ENCODE data around the gene PTPRZ1. TPM values are rescaled to one million over a fixed set of nuclear protein-coding genes. Genes with fewer than 3 reads are reported as not detected.

PTPRZ1 gene
- polyA plus RNA-seq, 3 donors, result not detected

- H3K4me3 ChIP-seq (replicated peaks in 1 of 3; ENCODE audit: low read depth in 2 of 3, low read length in 3 of 3), result no peak overlapping the region
- H3K9ac ChIP-seq (ENCODE audit: insufficient read depth, low read length, poor library complexity, severe bottlenecking), result no peak overlapping the region
- no peaks in the 10 kb centered on the region for H3K79me2 ChIP-seq (ENCODE audit: insufficient read depth, low read length)
- no peaks in the 10 kb centered on the region for H3K4me1 ChIP-seq (ENCODE audit: control insufficient read depth in 1 of 2, insufficient read depth in 2 of 2, low read length in 2 of 2)
- no peak overlapping the region for H2AFZ ChIP-seq (ENCODE audit: insufficient read depth, low read depth, low read length, poor library complexity, severe bottlenecking)
- H4K20me1 ChIP-seq (ENCODE audit: insufficient read depth, low read length), result no peaks in the 10 kb centered on the region
- H3K9me3 ChIP-seq (replicated peaks in 1 of 2; ENCODE audit: control insufficient read depth in 1 of 2, insufficient read depth in 1 of 2, low read length in 2 of 2), result no peaks in the 10 kb centered on the region
- WGBS (ENCODE audit: insufficient coverage), result 100% methylated on average over 1 of the region's 1 CpG
- no peak overlapping the region for H3K4me3 Mint-ChIP-seq
- no peaks in the 10 kb centered on the region for H3K4me1 Mint-ChIP-seq
- intact Hi-C loops (cut with micrococcal nuclease), result no loop called here
- peaks cover 0 to 3% (median 3%) of the 10 kb centered on the region in 3 donors for H3K27me3 Mint-ChIP-seq (ENCODE audit: low read depth in 3 of 3)
- no peak overlapping the region for H3K27ac Mint-ChIP-seq
- DNase-seq, result no peak
- TF ChIP-seq, protein P1, sequence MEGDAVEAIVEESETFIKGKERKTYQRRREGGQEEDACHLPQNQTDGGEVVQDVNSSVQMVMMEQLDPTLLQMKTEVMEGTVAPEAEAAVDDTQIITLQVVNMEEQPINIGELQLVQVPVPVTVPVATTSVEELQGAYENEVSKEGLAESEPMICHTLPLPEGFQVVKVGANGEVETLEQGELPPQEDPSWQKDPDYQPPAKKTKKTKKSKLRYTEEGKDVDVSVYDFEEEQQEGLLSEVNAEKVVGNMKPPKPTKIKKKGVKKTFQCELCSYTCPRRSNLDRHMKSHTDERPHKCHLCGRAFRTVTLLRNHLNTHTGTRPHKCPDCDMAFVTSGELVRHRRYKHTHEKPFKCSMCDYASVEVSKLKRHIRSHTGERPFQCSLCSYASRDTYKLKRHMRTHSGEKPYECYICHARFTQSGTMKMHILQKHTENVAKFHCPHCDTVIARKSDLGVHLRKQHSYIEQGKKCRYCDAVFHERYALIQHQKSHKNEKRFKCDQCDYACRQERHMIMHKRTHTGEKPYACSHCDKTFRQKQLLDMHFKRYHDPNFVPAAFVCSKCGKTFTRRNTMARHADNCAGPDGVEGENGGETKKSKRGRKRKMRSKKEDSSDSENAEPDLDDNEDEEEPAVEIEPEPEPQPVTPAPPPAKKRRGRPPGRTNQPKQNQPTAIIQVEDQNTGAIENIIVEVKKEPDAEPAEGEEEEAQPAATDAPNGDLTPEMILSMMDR (IDR thresholded peaks at IDR 0.05), result no peak
- H3K27ac ChIP-seq (ENCODE audit: low read depth in 1 of 2, low read length in 2 of 2), result no peak overlapping the region
- H3K4me2 ChIP-seq (replicated peaks; ENCODE audit: extremely low read depth, low read length, poor library complexity, severe bottlenecking), result no peak overlapping the region
- no peaks in the 10 kb centered on the region for H3K36me3 Mint-ChIP-seq
- no peaks in the 10 kb centered on the region for H3K36me3 ChIP-seq (replicated peaks in 1 of 2; ENCODE audit: control insufficient read depth in 1 of 2, insufficient read depth in 2 of 2, low read length in 2 of 2)
- H3K27me3 ChIP-seq (ENCODE audit: control insufficient read depth in 2 of 2, insufficient read depth in 2 of 2, low read length in 2 of 2), result no peaks in the 10 kb centered on the region
- H3K9me3 Mint-ChIP-seq, result peaks cover 0 to 5% (median 0%) of the 10 kb centered on the region in 7 donors
Observed at GRCh38 chr7:122067077-122067476, 194.1 kb downstream of the PTPRZ1 start.

DNA sequence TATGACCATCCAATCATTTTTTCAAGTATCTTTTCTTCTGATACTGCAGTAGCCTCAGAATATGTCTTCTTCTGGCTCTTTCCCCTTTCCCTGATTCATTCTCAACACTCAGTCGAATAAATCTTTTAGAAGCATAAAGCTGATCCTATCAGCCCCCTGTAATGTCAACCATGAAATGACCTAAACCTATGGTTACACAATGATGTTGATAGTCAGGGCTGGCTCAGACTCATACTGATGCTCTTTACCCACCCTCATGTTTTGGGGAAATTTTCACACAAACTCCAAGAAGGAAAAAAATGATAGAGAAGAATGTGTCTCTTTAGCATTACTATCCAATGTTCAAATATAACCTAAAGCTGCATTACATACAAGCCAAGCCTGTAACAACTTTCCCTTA, 195.1 kb downstream of the PTPRZ1 start:
- H3K9ac ChIP-seq (ENCODE audit: insufficient read depth, low read length, poor library complexity, severe bottlenecking), result no peak overlapping the region
- DNase-seq, result no peak
- no peaks in the 10 kb centered on the region for H4K20me1 ChIP-seq (ENCODE audit: insufficient read depth, low read length)
- H3K27ac ChIP-seq (ENCODE audit: low read depth in 1 of 2, low read length in 2 of 2), result no peak overlapping the region
- H2AFZ ChIP-seq (ENCODE audit: insufficient read depth, low read depth, low read length, poor library complexity, severe bottlenecking), result no peak overlapping the region
- no peaks in the 10 kb centered on the region for H3K4me1 ChIP-seq (ENCODE audit: control insufficient read depth in 1 of 2, insufficient read depth in 2 of 2, low read length in 2 of 2)
- WGBS (ENCODE audit: insufficient coverage), result 80% methylated on average over 1 of the region's 1 CpG
- H3K4me3 Mint-ChIP-seq, result no peak overlapping the region
- H3K27me3 ChIP-seq (ENCODE audit: control insufficient read depth in 2 of 2, insufficient read depth in 2 of 2, low read length in 2 of 2), result no peaks in the 10 kb centered on the region
- peaks cover 0 to 3% (median 3%) of the 10 kb centered on the region in 3 donors for H3K27me3 Mint-ChIP-seq (ENCODE audit: low read depth in 3 of 3)
- no peak overlapping the region for H3K4me2 ChIP-seq (replicated peaks; ENCODE audit: extremely low read depth, low read length, poor library complexity, severe bottlenecking)
- no peaks in the 10 kb centered on the region for H3K9me3 ChIP-seq (replicated peaks in 1 of 2; ENCODE audit: control insufficient read depth in 1 of 2, insufficient read depth in 1 of 2, low read length in 2 of 2)
- no peaks in the 10 kb centered on the region for H3K79me2 ChIP-seq (ENCODE audit: insufficient read depth, low read length)
- no peaks in the 10 kb centered on the region for H3K36me3 Mint-ChIP-seq
- peaks cover 0 to 5% (median 0%) of the 10 kb centered on the region in 7 donors for H3K9me3 Mint-ChIP-seq
- intact Hi-C loops (cut with micrococcal nuclease), result no loop called here
- no peak overlapping the region for H3K4me3 ChIP-seq (replicated peaks in 1 of 3; ENCODE audit: low read depth in 2 of 3, low read length in 3 of 3)
- H3K4me1 Mint-ChIP-seq, result no peaks in the 10 kb centered on the region
- TF ChIP-seq, protein P1 (IDR thresholded peaks at IDR 0.05), result no peak
- H3K27ac Mint-ChIP-seq, result no peak overlapping the region
- no peaks in the 10 kb centered on the region for H3K36me3 ChIP-seq (replicated peaks in 1 of 2; ENCODE audit: control insufficient read depth in 1 of 2, insufficient read depth in 2 of 2, low read length in 2 of 2)

All from CD14-positive monocyte (primary cell).